Endothelial cell of umbilical vein (primary cell): ENCODE data around the gene PRKAR1B. TPM values are rescaled to one million over a fixed set of nuclear protein-coding genes. Genes with fewer than 3 reads are reported as not detected.

ENCODE experiments used
- BruUV-seq: library from RNA; stranded (reverse); fragments of 400-500 nt; replicated peaks from 2 replicates; lab custom pipeline; 2021; lab: Mats Ljungman, UMichigan
- CTCF ChIA-PET: fragments of 300-600, 350-600 bp; sonication (Branson Sonifier 250); formaldehyde crosslinking; loops from one replicate; lab custom pipeline; 2021; ENCODE audit warnings: antibody characterized with exemption, inconsistent platforms; lab: Charles Lee
- POLR2A ChIA-PET: fragments of 300-600, 350-600 bp; sonication (Branson Sonifier 250); formaldehyde crosslinking; loops from one replicate; lab custom pipeline; 2021; ENCODE audit warnings: antibody characterized with exemption, inconsistent platforms; lab: Charles Lee
- DNase-seq: peaks from one replicate; pipeline ENCODE4 v3.0.0-alpha.2; 2011; ENCODE audit warnings: low read depth, low spot score
- FAIRE-seq: peaks from 2 replicates; lab custom pipeline; 2011; peaks lifted over from hg19 to GRCh38; lab: Jason Lieb, UNC
- H2AFZ ChIP-seq: 2 replicates; pipeline ENCODE4 v1.6.0; 2012; ENCODE audit warnings: low read depth, low read length, control low read depth, inconsistent platforms
- H3K27ac ChIP-seq: 2 replicates; pipeline ENCODE4 v1.5.1; 2011; ENCODE audit warnings: low read depth, mild to moderate bottlenecking, control low read depth, low read length, moderate library complexity; ENCODE audit not compliant: insufficient read depth
- H3K27me3 ChIP-seq, 2 experiments: 2 replicates each; pipeline versions ENCODE4 v1.6.0 to v1.6.1; 2011; ENCODE audit warnings: low read length in 2 of 2, mixed read lengths in 1 of 2; ENCODE audit not compliant: control insufficient read depth in 2 of 2, insufficient read depth in 2 of 2
- H3K36me3 ChIP-seq, 2 experiments: 2 replicates in 1 of 2; 3 replicates in 1 of 2; pipeline ENCODE4 v1.5.1; 2011; ENCODE audit warnings: low read length in 2 of 2, mild to moderate bottlenecking in 1 of 2, moderate library complexity in 1 of 2; ENCODE audit not compliant: control insufficient read depth in 2 of 2, insufficient read depth in 2 of 2; ENCODE audit errors: extremely low read depth in 1 of 2
- H3K4me1 ChIP-seq: 3 replicates; pipeline ENCODE4 v1.5.1; 2011; ENCODE audit warnings: mild to moderate bottlenecking, low read length; ENCODE audit not compliant: control insufficient read depth, insufficient read depth; ENCODE audit errors: extremely low read depth
- H3K4me2 ChIP-seq: 2 replicates; pipeline ENCODE4 v1.6.1; 2011; ENCODE audit warnings: low read length, control low read depth, mixed read lengths; ENCODE audit not compliant: insufficient read depth
- H3K4me3 ChIP-seq, 3 experiments: fragments of 200-600 bp in 1 of 3; sonication (generic), shearing (Covaris generic) in 1 of 3; replicated peaks in 1 of 3; 2 replicates each; pipeline ENCODE4 v1.5.1; 2011 to 2016; ENCODE audit warnings: control low read depth in 3 of 3, low read length in 3 of 3, mild to moderate bottlenecking in 2 of 3, inconsistent platforms in 1 of 3, low read depth in 1 of 3, moderate library complexity in 1 of 3; ENCODE audit not compliant: insufficient read depth in 1 of 3
- H3K79me2 ChIP-seq: 2 replicates; pipeline ENCODE4 v1.6.0; 2012; ENCODE audit warnings: low read length, inconsistent platforms; ENCODE audit not compliant: control insufficient read depth, insufficient read depth
- H3K9ac ChIP-seq: replicated peaks from 2 replicates; pipeline ENCODE3; 2011; ENCODE audit warnings: low read length, control low read depth; ENCODE audit not compliant: insufficient read depth; ENCODE audit errors: extremely low read depth
- H3K9me1 ChIP-seq: replicated peaks from 3 replicates; pipeline ENCODE4 v1.6.0; 2011; ENCODE audit warnings: mild to moderate bottlenecking, low read length; ENCODE audit not compliant: control insufficient read depth, insufficient read depth; ENCODE audit errors: extremely low read depth
- H3K9me3 ChIP-seq: replicated peaks from 2 replicates; pipeline ENCODE4 v1.5.1; 2012; ENCODE audit warnings: low read length, inconsistent platforms; ENCODE audit not compliant: control insufficient read depth, insufficient read depth
- H4K20me1 ChIP-seq: replicated peaks from 2 replicates; pipeline ENCODE3; 2011; ENCODE audit warnings: mild to moderate bottlenecking, low read length; ENCODE audit not compliant: control insufficient read depth, insufficient read depth; ENCODE audit errors: extremely low read depth
- CTCF ChIP-seq, 2 donors: IDR thresholded peaks; 1 replicate in 1 of 2; 2 replicates in 1 of 2; pipeline ENCODE4 v1.5.1; 2011; ENCODE audit warnings: low read length in 2 of 2, mild to moderate bottlenecking in 2 of 2, moderate library complexity in 2 of 2, control low read depth in 1 of 2, inconsistent platforms in 1 of 2, low read depth in 1 of 2; ENCODE audit not compliant: insufficient read depth in 1 of 2; ENCODE audit errors: extremely low read depth in 1 of 2
- EZH2 ChIP-seq: IDR thresholded peaks from 2 replicates; pipeline ENCODE4 v1.6.1; 2012; ENCODE audit warnings: borderline replicate concordance, low read depth, mild to moderate bottlenecking, moderate library complexity, low read length, inconsistent platforms; ENCODE audit not compliant: severe bottlenecking
- FOS ChIP-seq: IDR thresholded peaks from 2 replicates; pipeline ENCODE4 v1.6.1; 2011; ENCODE audit warnings: mild to moderate bottlenecking, low read length, moderate library complexity, borderline replicate concordance; ENCODE audit not compliant: insufficient read depth
- GATA2 ChIP-seq: IDR thresholded peaks from 2 replicates; pipeline ENCODE4 v1.7.0; 2011; ENCODE audit warnings: low read depth, mild to moderate bottlenecking, moderate library complexity, mixed read lengths, low read length; ENCODE audit not compliant: insufficient read length, insufficient read depth
- JUN ChIP-seq: IDR thresholded peaks from 2 replicates; pipeline ENCODE4 v1.6.1; 2011; ENCODE audit warnings: borderline replicate concordance, low read depth; ENCODE audit not compliant: insufficient read length, insufficient read depth
- MAX ChIP-seq: IDR thresholded peaks from 2 replicates; pipeline ENCODE4 v1.6.1; 2011; ENCODE audit not compliant: insufficient read depth, insufficient read length
- MYC ChIP-seq: IDR thresholded peaks from one replicate; pipeline ENCODE4 v1.6.1; 2011; ENCODE audit warnings: mild to moderate bottlenecking, low read depth, low read length
- POLR2A ChIP-seq: IDR thresholded peaks from 2 replicates; pipeline ENCODE4 v1.6.1; 2012; ENCODE audit warnings: low read depth, mild to moderate bottlenecking, control low read depth, low read length
- POLR2AphosphoS5 ChIP-seq: IDR thresholded peaks from 2 replicates; pipeline ENCODE4 v1.6.1; 2012; ENCODE audit warnings: low read depth, mild to moderate bottlenecking, control low read depth, low read length, moderate library complexity; ENCODE audit not compliant: insufficient read depth
- dilution Hi-C: fragments of 300-500 bp; cut with MboI; formaldehyde crosslinking; loops from one replicate; pipeline ENCODE4 v1.15.0; 2019; ENCODE audit warnings: low sequenced_read_pairs; ENCODE audit not compliant: extremely low pct_ligation_motif_present
- intact Hi-C: fragments of 100-400 bp; cut with micrococcal nuclease; formaldehyde crosslinking; loops from one replicate; pipeline ENCODE4 v1.10.0; 2022
- polyA plus RNA-seq, 4 experiments: library from polyadenylated mRNA; depleted of rRNA in 3 of 4; stranded (reverse) in 3 of 4; unstranded in 1 of 4; fragments of >200 nt; gene quantifications; 2 replicates each; pipeline versions ENCODE4 v1.2.1 to v1.2.3, GENCODE V29; 2011 to 2012; ENCODE audit warnings: missing spikeins in 1 of 4
- total RNA-seq: library from RNA; stranded (reverse); gene quantifications from 2 replicates; pipeline ENCODE4 v1.2.3, GENCODE V29; 2021

Gene PRKAR1B
- total and polyA plus RNA-seq, 2 donors (not counting 3 experiments of a cell fraction or from before 2014, with no cell fraction given) = 15.4 to 29.2 TPM

GRCh38 chr7:637826-638225 lies 89.3 kb downstream of the PRKAR1B start:
- no peak for TF ChIP-seq CTCF (IDR thresholded peaks at IDR 0.05; ENCODE audit: extremely low read depth in 1 of 2, insufficient read depth in 1 of 2, low read depth in 1 of 2, low read length in 2 of 2)
- TF ChIP-seq FOS = no peak
- TF ChIP-seq POLR2A = no peak
- TF ChIP-seq GATA2 = no peak
- TF ChIP-seq MYC = no peak
- no peak for TF ChIP-seq POLR2AphosphoS5
- no peak for TF ChIP-seq MAX
- no peak for TF ChIP-seq JUN
- no peak for TF ChIP-seq EZH2
- H3K9me3 ChIP-seq = no peaks in the 10 kb centered on the region
- CTCF ChIA-PET = interaction anchor here (1.2 to 3.7 kb wide), 4 partner anchors 98 to 305 kb away, joined by 4 to 24 read pairs (median 6); partner anchors contain the start of gene PDGFA
- no peaks in the 10 kb centered on the region for H4K20me1 ChIP-seq
- no peaks in the 10 kb centered on the region for H3K79me2 ChIP-seq
- no peak overlapping the region for H3K9ac ChIP-seq
- dilution Hi-C loops (no loop called here), intact Hi-C loops (loop anchor here (10.0 kb wide), 1 partner anchor 137 kb away; no protein-coding TSS in a partner anchor)
- H3K9me1 ChIP-seq = no peaks in the 10 kb centered on the region
- FAIRE-seq (no peak), DNase-seq (no peak)
- no peak overlapping the region for H3K4me2 ChIP-seq
- no peak overlapping the region for H3K4me3 ChIP-seq
- H2AFZ ChIP-seq = no peak overlapping the region
- no TSS peak for BruUV-seq
- no peaks in the 10 kb centered on the region for H3K36me3 ChIP-seq
- H3K27ac ChIP-seq = no peak overlapping the region
- H3K27me3 ChIP-seq = no peaks in the 10 kb centered on the region
- H3K4me1 ChIP-seq = no peaks in the 10 kb centered on the region
- POLR2A ChIA-PET = no interaction called here
